DMS 273 treated with DMSO at 0.1 percent for 48 hours (cell line): ENCODE data around the gene CLSTN1.
"Not testable (repeated sequence)": the region's sequence is repeated elsewhere in the genome, so short reads cannot be mapped to it uniquely, and the experiment has no call there.

ENCODE experiments used
- DNase-seq: peaks from one replicate; lab custom pipeline; 2025; lab: John Stamatoyannopoulos, UW

CLSTN1 gene

DNA sequence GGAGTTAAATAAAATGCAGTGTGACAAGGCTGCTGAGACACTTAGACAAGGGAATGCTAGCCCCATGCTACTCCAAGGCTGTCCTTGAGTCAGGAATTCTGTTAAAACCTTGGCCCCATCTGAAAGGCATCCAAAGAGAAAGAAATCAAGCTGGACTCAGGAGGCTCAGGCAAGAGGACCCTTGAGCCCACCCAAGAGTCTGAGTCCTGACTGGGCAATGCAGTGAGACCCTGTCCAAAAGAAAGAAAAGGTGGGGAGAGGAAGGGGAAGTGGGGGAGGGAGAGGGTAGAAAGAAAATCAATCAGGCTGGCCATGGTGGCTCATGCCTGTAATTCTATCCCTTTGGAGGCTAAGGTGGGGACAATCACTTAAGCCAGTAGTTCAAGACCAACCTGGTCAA lies 26.7 kb downstream of the CLSTN1 start:
- DNase-seq: no peak

DNA sequence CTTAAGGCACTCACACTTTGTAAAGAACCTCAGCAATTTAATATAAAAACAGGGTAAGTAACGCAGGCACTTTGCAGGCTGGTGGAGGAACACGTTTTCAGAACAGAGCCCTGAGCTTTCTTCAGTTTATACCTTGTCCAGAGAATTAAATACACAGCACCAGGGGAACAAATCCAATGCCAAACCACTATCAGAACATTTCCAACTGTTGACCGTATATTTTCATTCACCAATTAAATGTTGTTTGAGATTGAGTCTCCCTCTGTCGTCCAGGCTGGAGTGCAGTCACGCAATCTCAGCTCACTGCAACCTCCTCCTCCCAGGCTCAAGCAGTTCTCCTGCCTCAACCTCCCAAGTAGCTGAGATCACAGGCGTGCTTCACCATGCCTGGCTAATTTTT lies 29.7 kb downstream of the CLSTN1 start:
- no peak for DNase-seq

DNA sequence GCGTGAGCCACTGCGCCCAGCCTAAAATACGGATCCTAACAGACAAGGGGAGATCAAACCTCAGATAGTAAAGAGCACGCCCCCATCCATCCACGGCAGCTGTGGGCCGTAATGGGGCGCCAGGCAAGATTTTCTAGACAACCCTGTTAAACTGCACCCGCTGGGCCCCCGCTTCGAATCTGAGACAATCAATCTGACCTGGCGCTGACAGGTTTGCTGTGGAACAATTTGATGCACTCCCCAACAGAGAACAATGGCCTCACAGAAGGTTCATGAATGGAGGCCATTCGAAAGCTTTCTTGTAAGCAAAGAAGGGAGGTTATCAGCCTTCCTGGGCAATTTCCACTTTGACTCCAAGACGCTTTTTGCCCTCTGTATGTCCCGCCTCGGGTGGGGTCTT lies 30.5 kb downstream of the CLSTN1 start:
- DNase-seq: no peak

DNA sequence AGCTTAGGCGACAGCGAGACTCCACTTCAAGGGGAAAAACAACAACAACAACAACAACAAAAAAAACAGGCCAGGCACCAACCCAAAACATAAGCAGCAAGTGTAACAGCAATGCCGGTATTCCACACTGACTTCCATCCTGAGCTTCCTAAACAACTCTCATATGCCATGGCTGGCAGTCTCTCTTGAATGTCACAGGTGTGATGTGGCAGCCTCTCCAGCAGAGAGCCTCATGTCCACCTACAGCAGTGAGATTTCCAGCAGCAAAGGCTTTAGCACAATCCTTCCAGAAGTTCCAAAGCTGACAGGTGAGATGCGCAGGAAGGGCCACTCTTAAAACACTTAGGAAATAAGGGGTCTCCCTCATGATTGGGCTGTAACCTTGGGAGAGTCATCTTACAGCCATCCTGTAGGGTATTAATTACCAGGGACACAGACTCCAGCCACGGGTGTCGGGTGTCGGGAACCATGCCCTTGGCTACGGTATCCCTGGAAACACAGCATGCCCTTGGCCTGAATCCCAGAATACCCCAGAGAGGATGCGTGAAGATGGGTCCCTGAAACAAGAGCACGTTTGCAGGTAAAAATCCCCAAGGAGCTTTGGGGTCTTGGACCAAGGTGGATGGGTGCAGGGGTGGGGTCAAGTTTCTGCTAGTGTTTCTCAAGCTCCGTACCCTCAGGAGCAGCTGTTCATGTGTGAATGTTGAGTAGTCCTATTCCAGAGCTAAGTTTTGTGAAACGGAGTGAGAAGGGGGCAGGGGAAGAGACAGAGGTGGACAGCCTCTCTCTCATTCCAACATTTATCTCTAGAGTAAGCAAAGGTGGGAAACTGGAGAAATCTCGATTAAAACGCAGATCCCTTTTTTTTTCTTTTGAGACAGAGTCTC lies 31.4 kb downstream of the CLSTN1 start:
- DNase-seq: peak; percentile 73

DNA sequence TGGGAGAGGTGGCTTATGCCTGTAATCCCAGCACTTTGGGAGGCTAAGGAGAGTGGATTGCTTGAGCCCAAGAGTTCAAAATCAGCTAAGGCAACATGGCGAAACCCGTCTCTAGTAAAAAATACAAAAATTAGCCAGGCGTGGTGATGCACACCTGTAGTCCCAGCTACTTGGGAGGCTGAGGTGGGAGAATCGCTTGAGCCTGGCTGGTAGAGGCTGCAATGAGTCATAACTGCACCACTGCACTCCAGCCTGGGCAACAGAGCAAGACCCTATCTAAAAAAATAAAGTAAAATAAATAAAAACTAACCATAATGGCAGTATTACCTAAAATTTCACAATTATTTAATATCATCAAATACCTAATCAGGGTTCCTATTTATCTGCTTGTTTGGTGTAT lies 34.1 kb downstream of the CLSTN1 start:
- not testable (repeated sequence) for DNase-seq

DNA sequence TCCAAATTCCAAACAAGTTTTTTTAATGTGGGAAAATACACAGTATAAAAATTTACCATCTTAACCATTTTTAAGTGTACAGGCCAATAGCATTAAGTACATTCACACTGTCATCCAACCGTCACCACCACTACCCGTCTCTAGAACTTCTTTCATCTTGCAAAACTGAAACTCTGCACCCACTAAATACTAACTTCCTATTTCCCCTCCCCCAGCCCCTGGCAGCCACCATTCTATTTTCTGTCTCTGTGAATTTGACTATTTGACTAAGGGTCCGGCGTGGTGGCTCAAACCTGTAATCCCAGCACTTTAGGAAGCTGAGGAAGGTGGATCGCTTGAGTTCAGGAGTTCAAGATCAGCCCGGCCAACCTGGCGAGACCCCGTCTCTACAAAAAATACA lies 36.1 kb downstream of the CLSTN1 start:
- no peak for DNase-seq

DNA sequence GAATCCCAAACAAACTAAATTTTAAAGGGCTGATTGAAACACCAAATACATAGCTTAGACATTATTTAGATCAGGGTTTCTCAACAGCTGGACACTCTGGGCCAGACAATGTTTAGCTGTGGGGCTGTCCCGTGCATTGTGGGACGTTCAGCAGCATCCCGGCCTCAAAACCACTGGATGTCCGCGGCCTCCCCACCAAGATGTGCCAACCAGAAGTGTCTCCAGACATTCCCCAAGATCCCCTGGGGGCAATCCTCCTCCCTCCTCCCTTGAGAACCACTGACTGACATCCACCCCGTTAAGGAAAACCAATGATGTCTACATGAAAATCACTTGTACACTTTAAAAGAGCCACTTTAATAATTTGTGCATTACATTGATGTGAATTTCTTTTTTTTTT lies 38.4 kb downstream of the CLSTN1 start:
- DNase-seq: no peak

DNA sequence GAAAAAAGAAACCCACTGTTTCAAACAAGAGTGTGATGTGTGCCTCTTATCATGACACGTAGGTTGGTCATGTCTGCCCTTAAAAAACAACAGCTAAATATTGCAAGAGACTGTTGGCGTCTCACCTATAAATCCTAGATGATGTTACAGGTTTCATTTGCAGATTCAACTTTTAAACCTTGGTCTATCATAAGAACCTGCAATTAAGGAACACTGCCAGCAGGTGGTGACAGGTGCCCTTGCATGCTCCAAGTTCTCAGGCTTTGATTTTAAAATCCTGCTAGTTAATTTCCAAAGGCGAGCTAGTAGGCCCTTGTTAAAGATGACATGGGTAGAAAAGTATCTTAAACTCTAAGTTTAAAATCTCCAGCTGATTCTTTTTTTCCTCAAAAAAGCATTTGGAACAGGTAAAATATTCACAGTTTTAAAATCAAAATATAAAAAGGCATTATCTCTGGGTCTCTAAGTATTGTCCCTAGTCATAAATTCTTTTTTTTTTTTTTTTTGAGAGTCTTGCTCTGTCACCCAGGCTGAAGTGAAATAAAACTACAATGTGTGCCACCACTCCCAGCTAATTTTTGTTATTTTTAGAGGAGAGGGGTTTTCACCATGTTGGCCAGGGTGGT lies 39.1 kb downstream of the CLSTN1 start:
- DNase-seq: peak; percentile 6

DNA sequence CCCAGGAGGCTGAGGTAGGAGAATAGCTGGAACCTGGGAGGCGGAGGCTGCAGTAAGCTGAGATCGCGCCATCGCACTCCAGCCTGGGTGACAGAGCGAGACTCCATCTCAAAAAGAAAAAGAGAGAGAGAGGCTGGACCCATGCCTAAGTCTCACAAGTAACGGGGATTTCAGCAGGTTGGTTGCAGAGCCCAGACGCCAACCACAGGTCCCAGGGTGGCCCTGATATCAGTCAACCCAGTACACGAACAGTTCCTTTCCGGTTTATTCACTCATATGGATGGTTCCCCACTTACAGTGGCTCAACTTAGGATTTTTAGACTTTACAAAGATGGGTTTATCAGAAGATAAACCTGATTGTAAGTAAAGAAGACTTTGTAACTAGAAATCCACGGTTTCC lies 40.9 kb downstream of the CLSTN1 start:
- DNase-seq: no peak

DNA sequence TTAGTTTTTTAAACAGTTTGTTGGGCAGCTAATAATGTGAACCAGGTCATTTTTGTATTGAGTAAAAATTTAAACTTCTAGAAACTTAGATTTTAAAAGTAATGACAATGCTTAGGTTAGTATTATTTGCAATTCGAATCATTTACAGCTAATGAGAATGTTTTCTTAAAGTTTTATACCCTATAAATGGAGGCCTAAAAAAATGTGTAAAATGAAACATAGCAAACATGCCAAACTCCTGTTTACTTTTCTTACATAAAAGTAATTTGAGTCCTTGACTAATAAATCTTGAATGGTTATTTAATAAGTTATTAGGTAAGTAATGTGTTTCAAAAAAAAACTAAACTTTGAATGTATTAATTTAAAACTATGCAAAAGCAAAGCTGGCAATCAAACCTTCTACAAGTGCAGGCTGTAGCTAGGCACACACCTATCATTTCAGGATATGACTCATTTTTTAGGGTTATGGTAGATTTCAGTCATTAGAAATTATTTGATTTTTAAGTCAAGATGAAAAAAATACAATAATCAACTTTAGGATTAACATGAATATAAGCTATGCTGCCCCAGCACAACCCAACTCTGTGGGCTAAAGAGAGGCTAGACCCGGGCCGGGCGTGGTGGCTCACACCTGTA lies 41.5 kb downstream of the CLSTN1 start:
- DNase-seq: no peak

DNA sequence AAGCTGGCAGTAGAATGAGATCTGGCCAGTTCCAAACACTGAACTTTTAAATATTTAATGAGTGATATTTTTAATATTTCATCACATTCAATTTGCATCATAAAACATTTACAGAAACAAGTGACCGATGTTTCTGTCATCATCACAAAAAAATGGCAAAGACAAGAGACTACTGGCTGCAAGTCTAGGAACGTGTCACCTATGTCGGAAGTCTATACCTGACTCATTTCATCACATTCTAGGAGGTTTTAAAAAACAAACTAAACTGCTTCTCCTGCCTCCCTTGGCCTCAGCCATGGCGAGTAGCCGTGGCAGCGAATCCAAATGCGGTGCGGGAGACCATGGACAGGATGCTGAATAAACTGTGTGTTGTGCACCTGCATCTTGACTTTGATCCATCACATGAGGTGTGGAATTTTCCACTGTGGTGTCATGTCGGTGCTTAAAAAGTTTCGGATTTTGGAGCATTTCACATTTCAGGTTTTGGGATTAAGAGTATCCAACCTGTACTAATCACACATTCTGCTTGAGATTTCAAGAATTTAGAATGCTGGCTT lies 43.1 kb downstream of the CLSTN1 start:
- no peak for DNase-seq

DNA sequence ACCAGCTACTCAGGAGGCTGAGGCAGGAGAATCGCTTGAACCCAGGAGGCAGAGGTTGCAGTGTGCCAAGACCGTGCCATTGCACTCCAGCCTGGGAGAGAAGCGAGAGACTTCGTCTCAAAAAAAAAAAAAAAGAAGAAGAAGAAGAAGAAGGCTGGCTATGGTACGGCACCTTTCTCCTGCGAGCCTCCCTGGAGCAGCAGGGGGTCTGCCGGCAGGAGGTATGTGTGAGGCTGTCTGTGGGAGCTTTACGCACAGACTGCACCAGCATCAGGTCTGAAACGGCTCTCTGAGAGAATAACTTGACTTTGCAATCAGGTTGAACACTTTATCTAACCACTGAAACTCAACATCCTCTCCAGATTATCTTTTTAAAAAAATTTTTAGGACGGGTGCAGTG lies 44.9 kb downstream of the CLSTN1 start:
- DNase-seq: no peak

DNA sequence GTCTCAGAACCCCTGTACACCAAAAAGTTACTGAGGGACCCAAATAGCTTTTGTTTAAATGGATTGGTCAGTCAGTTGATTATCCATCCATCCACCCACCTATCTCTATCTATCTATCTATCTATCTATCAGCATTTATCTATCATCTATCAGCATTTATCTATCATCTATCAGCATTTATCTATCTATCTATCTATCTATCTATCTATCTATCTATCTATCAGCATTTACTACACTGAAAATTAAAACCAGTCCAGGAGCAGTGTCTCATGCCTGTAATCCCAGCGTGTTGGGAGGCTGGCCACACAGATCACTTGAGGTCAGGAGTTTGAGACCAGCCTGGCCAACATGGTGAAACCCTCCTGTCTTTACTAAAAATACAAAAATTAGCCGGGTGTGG lies 47.1 kb downstream of the CLSTN1 start:
- DNase-seq: no peak

DNA sequence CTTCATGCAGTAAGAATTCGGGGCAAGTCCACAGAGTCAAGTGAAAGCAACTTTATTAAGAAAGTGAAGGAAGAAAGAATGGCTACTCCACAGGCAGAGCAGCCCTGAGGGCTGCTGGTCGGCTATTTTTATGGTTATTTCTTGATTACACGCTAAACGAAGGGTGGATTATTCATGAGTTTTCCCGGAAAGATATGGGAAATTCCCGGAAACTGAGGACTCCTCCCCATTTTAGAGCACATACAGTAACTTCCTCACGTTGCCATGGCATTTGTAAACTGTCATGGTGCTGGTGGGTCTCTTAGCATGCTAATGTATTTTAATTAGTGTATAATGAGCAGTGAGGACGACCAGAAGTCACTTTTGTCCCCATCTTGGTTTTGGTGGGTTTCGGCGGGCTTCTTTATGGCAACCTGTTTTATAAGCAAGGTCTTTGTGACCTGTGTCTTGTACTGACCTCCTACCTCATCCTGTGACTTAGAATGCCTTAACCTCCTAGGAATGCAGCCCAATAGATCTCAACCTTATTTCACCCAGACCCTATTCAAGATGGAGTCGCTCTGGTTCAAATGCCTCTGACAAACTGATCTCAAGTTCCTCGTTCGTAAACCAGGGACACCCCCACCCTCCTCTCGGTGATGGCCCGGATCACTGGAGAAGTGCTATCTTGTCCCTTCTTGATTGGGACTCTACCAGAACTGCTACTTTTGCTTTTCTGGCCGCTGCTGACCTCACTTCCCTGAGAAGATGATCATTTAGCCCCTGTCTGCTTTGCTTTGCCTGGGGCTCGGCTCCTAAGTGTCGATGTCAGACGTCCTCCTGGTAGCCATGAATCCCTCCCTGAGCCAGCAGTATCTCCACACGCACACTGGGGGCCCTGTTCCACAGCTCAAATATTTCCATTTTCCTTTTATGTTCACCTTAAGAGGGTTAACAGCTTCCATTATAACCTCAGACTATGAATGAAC lies 48.8 kb downstream of the CLSTN1 start:
- DNase-seq: no peak

DNA sequence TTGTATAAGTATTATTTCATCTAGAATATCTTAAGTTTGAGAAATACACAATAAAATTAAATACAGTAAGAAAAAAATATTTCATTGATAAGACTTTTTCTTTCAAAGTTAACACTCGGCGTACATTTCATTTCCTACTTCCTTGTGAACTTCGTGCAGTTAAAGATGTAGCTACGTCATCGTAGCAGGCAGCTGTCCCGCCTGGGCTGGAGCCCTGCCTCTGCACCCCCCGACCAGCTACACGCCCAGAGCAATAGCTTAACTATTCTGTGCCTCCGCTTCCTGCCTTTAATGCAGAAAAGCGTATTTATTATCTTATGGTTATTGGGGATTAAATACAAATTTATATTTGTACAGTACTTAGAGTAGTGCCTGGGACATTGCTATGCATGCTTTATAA lies 53.5 kb downstream of the CLSTN1 start:
- no peak for DNase-seq

DNA sequence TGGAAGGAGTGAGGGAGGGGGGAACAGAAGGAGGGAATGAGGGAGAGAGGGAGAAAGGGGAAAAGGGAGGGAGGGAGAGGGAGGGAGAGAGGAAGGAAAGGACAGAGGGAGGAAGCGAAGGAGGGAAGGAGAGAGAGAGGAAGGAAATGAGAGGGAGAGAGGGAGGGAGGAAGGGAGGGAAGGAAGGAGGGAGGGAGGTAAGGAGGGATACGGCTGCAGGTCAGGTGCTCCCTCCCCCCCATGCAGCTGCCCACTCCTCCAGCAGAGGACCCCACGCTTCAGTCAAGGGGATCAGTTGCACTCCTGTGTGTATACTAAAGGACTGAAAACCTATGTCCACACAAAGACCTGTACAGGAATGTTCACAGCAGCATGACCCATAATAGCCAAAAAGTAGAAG lies 54.8 kb downstream of the CLSTN1 start:
- no peak for DNase-seq

DNA sequence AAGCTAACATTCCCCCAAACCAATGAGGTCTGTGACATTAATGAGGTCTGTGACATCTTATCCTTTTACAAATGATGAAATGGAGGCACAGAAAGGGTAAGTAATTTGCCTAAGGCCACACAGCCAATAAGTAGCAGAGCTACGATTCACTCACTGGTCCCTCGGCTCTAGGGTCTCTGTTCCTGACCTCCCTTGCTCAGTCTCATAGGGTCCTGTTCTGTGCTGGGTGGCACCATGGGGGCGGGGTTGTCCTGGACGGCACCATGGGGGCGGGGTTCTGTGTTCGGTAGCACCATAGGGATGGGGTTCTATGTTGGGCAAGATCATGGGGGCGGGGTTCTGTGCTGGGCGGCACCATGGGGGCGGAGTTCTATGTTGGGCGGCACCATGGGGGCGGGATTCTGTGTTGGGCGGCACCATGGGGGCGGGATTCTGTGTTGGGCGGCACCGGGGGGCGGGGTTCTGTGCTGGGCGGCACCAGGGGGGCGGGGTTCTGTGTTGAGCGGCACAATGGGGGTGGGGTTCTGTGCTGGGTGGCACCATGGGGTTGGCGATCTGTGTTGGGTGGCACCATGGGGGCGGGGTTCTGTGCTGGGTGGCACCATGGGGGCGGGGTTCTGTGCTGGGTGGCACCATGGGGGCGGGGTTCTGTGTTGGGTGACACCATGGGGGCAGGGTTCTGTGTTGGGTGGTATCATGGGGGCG lies 55.6 kb downstream of the CLSTN1 start:
- no peak for DNase-seq

DNA sequence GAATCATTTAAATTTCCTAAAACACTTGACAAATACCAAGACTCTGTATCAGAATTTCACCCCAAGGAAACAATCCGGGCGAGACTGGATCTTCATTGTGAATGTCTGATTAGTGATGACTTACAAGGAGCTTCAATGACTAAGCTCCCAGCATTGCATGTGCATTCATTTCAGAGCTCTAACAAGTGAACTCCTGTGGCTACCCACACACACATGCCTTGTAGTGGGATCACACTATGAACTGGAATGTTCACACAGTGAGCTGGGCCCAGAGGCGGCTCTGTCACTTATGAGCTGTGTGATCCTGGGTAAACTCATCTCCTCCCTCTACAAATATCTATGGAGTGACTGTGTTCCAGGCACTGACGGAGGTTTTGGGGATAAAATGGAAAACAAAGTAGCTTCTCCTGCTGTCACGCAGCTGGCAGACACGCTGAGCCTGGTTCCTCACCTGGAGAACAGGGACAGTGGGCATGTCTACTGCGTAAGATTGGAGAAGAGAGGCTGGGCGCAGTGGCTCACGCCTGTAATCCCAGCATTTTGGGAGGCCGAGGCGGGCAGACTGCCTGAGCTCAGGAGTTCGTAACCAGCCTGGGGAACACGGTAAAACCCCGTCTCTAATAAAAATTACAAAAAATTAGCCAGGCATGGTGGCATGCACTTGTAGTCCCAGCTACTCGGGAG lies 56.9 kb downstream of the CLSTN1 start:
- no peak for DNase-seq

DNA sequence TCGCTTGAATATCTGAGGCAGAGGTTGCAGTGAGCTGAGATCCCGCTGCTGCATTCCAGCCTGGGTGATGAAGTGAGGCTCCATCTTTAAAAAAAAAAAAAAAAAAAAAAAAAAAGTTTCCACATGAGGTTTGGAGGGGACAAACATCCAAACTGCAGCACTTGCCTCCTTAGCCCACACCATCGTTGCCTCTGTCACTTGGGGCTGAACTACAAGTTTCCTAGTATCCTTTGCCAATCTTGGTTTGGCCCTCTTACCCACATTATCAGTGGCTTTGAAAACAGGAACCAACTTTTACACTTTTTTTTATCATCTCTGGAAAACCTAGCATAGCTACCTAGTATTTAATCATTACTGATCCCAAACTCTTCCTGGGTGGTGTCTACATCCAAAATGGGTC lies 59.2 kb downstream of the CLSTN1 start:
- DNase-seq: no peak

DNA sequence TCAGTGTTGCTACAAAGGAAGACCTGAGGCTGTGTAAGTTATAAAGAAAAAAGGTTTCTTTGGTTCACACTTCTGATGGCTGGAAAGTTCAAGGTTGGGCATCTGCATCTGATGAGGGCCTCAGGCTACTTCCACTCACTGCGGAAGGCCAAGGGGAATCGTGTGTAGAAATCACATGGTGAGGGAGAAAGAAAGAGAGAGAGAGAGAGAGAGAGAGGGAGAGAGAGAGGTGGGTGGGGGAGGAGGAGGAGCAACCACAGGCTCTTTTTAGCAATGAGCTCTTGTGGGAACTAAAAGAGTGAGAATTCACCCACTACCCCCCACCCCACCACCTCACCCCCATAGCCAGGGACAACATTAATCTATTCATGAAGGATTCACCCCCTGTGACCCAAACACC lies 59.9 kb downstream of the CLSTN1 start:
- no peak for DNase-seq

DNA sequence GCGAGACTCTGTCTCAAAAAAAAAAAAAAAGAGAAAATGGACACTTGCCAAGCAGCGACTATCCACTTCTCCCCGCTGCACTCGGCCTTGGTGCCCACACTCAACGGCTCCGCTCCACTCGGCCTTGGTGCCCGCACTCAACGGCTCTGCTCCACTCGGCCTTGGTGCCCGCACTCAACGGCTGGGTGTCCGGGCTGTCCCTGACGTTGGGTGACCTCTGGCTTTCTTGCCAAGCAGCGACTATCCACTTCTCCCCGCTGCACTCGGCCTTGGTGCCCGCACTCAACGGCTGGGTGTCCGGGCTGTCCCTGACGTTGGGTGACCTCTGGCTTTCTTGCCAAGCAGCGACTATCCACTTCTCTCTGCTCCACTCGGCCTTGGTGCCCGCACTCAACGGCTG lies 61.3 kb downstream of the CLSTN1 start:
- DNase-seq: not testable (repeated sequence)
